MM.1S (cell line): ENCODE data around the gene ATP5F1C.

Source experiments
- EZH2phosphoT487 ChIP-seq: fragments of 300-600 bp; sonication (generic); IDR thresholded peaks from 2 replicates; pipeline ENCODE4 v1.6.1; 2018; ENCODE audit warnings: antibody characterized with exemption, low read length
- TF ChIP-seq, protein P1 (sequence below): fragments of 300-600 bp; sonication (generic); IDR thresholded peaks from 2 replicates; pipeline ENCODE4 v1.5.1; 2016; ENCODE audit warnings: antibody characterized with exemption, low read length, mixed read lengths

DNA sequence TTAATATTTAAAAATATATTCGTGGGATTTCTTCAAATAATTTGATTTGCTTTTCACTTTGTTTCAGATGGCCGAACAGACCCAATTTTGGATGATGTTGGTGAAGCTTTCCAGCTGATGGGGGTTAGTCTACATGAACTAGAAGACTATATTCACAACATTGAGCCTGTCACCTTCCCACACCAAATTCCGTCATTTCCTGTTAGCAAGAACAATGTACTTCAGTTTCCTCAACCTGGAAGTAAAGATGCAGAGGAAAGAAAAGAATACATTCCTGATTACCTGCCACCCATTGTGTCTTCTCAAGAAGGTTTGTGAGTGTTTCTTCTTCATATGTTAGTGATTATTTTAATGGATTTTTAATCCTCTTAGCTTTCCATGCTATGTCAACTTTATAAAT, 36.3 kb downstream of the ATP5F1C start:
- TF ChIP-seq EZH2phosphoT487 = no peak
- TF ChIP-seq, protein P1, sequence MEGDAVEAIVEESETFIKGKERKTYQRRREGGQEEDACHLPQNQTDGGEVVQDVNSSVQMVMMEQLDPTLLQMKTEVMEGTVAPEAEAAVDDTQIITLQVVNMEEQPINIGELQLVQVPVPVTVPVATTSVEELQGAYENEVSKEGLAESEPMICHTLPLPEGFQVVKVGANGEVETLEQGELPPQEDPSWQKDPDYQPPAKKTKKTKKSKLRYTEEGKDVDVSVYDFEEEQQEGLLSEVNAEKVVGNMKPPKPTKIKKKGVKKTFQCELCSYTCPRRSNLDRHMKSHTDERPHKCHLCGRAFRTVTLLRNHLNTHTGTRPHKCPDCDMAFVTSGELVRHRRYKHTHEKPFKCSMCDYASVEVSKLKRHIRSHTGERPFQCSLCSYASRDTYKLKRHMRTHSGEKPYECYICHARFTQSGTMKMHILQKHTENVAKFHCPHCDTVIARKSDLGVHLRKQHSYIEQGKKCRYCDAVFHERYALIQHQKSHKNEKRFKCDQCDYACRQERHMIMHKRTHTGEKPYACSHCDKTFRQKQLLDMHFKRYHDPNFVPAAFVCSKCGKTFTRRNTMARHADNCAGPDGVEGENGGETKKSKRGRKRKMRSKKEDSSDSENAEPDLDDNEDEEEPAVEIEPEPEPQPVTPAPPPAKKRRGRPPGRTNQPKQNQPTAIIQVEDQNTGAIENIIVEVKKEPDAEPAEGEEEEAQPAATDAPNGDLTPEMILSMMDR = no peak
